Measurements from ENCODE around the gene RPTOR.
"Not testable (repeated sequence)": the region's sequence is repeated elsewhere in the genome, so short reads cannot be mapped to it uniquely, and the experiment has no call there.

Gene RPTOR

DNA sequence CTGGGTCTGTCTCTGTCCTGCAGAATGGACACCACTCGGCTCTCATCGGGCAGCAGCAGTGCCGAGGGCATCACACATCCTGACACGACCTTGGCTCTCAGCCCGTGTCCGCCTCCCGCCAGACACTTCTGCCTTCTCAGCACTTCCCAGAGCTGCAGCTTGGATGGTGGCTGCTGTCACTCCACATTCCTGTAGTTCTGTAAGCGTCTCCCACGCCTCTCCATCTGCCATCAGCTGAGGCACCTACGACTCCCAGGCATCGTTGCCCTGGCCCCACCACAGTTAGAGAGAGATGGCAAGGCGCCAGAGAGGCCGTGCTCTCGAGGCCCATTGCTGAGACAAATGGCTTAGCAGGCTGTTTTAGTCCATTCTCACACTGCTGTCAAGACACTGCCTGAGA is 251.1 kb downstream of the RPTOR start:
- DNase-seq (ENCODE audit: low read depth in 2 of 2) = no peak

DNA sequence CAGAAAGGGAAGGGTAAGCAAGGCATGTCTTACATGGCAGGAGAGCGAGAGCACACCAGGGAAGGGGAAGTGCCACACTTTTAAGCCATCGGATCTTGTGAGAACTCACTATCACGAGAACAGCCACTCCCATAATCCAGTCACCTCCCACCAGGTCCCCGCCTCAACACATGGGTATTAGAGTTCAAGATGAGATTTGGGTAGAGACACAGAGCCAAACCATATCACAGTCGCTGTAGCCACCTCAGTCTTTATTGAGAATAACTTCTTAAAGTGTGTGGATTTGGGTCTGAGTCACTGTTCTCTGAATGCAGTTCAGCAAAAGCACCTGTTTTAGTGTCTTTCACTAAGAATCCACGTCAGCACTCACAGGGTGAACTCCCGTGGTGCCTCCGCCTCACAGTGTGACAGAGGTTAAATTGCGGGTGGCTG is 251.8 kb downstream of the RPTOR start:
- no peak for DNase-seq (ENCODE audit: low read depth in 2 of 2)

DNA sequence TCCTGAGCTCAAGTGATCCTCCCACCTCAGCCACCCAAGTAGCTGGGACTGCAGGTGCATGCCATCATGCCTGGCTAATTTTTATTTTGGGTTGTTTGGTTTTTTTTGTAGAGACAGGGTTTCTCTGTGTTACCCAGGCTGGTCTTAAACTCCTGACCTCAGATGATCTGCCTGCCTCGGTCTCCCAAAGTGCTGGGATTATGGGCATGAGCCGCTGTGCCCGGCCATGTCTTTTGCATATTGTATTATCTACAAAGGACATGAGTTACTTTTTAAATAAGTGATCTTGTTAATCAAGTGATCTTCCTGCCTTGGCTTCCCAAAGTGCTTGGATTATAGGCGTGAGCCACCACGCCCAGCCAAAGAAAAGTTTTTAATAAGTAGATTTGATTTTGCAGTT is 252.6 kb downstream of the RPTOR start:
- not testable (repeated sequence) for DNase-seq (ENCODE audit: low read depth in 2 of 2)

DNA sequence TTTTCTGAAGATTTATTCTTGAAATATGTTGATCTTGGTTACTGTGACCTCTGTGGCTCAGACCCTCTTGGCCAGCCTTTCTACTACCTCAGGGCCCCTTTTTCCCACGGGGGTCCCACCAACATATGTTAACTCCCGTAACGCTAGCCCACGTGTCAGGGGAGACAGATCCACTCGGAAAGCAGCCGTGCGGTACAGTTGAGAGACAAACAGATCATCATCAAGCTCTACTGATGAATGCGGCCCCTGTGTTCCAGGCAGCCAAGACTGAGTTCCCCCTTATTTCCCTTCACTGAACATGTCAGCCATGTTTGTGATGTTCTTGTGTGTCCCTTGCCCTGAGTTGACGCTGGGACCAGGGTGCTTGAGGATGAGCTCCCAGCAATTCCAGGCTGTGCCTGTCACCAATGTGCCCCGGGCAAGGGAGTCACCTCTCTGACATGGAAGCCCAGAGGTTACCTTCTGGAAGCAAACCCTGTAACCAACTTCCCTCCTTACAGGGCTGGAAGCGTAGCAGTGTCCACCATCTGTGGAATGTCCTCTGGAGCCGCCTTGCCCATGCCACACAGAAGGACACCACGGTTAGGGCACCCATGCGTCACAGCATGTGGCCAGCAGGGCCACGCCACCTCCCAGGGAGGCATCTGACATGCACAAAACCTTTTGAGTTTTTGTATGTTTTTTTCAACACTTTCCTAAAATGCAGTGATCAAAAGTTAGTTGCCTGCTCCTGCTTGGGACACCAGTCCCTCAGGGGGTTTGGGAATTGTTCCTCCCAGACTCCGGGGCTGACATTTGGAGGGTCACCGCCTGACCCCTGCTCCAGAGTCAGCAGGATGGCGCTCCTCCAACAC is 253.3 kb downstream of the RPTOR start:
- no peak for DNase-seq (ENCODE audit: low read depth in 2 of 2)

DNA sequence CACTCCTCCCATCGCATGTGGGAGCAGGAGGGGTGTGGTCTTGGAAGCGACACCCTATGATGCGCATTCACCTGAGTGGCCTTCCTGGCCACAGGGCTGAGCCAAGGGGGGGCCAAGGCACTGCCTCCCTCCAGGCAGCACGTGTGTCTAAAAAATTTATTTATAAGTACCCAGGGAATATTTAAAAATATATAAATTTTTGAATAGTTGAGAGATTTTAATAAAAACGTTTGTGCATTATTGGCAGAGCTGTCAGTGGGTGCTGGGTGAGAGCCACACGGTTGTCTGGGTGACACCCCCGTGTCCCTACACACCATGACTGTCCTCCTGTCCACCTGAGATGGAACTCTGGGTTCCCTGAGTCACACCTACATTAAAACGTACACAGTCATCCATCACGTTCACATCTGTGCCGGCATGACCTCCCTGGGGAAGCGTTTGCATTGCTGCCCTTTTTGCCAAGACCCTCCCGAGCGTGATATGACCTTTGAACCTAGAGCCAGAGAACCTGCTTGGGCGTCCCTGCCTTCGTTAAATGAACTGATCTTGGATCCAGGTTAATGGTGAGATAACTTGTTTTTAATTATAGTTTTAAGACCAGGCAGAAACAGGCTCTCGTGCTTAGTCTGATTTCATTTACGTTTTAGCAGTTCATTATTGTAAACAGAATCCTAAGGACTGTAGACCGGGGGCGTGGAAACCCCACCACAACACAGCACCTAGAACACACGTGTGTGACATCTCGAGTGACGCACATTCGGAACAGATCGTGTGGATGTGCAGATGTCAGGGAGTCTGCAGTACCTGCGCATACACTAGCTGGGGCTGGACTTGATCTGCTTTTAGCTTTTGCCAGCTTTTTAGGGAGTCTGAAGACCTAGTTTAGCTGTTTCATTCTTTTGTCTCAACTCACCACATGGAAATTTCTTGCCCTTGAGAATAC is 254.2 kb downstream of the RPTOR start:
- DNase-seq (ENCODE audit: low read depth in 2 of 2) = no peak

DNA sequence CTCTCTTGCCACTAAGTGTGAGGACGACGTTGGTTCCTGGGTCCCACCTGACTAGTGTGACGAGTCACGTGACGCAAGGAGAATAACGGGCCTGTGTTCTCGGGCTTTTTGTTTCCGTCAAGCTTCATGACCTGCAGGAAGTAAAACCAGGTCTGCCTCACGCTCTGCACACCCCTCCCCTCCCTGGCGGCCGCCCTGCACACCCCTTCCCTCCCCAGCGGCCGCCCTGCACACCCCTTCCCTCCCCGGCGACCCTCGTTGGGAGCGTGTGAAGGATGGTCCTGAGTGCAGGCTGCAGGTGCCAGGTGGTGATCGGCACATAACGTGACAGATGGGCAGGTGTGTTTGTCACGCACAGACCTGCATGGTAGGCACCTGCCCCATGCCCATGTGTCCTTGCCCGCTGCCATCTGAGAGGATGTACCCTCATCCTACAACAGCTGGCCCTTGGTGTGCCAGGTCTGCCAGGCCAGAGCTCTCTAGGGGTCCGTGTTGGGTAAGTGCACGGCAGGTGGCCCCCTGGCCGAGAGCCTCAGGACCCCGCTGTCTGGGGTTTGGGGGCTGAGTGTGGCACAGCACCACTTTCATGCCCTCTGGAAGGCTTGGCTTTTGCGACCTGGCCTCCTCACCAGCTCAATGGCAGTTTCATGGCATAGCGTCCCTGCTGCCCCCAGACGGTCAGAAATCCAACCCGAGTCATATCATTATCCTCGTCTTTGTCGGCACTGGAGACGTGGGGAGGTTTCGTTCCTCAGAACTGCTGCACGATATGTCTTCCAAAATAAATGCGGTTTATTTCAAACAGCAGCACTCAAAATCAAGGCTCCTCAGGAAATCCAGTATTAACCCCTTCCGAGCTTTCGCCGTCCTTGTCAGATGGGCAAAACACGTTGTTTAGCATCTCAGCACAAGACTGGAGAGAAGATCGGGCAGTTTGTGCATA is 255.2 kb downstream of the RPTOR start:
- no peak for DNase-seq (ENCODE audit: low read depth in 2 of 2)

DNA sequence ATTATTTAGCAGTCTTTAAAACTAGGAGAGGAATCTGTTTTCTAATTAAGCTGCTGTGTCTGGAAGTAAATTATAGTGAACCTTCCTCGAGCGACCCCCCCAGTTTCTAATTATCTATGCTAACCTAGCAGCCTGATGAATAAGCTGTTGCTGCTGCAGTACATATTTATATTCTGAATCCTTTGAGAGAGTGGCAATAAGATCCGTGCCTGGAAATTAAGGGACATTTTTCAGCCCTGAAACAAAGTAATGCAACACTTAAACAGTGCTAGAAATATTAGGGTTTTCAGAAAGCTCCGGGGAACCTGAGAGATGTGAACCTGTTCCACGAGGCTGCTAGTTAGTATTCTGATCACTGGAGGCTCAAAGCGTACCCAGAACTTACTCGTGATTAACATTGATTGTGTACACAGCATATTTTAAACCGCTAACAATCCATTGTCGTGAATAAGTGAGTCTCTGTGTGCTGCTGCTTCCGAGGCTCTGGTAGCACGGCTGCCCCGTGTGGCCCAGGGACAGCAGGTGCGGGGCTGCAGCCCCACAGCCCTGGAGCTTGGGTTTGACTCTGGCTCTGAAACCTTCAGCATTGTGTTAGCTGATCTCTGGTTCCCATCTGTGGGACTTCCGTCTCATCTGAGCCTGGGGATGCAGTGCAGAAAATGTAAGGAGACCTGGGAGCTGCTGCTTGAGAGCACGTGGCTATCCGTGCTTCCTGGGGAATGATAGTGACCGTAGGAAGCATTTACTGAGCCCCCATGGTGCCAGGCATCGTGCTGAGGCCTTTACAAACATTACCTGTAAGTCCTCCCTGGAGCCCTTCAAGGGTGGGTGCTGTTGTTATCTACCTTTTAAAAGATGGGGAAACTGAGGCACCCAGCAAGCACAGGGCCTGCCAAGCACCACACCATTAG is 256.1 kb downstream of the RPTOR start:
- no peak for DNase-seq (ENCODE audit: low read depth in 2 of 2)

DNA sequence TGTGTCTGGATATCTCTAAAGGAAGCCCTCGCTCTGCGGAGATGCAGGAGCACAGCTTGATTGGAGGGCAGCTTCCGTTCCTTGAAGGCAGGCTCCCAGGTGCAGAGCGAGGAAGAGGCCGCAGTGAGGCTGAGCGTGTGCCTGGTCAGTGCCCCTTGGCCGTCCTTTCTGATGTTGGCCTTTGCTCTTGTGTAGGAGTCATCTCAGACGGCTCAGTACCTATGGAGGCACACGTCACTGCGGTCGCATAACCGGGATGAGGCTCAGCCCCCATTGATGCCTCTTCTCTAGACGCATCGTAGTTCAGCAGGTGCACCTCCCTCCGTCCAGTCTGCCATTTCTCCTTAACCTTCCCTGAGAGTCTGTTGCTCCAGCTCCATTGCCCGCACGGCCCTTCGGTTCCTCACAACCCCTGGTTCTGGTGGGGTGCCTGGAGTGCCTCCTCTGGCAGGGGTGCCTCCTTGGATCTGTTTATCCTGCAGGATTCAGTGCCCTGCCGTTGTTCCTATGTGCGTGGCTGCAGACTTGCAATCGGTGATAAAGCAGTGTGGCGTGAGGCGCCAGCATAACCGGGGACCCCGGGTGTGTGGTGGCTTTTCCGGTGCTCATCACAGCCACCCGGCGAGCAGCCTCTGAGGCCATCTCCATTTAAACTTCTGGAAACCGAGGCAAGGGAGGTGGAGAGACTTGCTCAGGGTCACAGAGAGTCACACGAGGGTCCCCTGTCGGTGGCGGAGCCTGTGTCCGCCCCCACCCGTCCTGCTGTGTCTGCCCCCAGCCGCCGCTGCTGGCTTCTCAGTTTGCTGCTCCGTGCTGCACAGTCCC is 258.2 kb downstream of the RPTOR start:
- no peak for DNase-seq (ENCODE audit: low read depth in 2 of 2)

DNA sequence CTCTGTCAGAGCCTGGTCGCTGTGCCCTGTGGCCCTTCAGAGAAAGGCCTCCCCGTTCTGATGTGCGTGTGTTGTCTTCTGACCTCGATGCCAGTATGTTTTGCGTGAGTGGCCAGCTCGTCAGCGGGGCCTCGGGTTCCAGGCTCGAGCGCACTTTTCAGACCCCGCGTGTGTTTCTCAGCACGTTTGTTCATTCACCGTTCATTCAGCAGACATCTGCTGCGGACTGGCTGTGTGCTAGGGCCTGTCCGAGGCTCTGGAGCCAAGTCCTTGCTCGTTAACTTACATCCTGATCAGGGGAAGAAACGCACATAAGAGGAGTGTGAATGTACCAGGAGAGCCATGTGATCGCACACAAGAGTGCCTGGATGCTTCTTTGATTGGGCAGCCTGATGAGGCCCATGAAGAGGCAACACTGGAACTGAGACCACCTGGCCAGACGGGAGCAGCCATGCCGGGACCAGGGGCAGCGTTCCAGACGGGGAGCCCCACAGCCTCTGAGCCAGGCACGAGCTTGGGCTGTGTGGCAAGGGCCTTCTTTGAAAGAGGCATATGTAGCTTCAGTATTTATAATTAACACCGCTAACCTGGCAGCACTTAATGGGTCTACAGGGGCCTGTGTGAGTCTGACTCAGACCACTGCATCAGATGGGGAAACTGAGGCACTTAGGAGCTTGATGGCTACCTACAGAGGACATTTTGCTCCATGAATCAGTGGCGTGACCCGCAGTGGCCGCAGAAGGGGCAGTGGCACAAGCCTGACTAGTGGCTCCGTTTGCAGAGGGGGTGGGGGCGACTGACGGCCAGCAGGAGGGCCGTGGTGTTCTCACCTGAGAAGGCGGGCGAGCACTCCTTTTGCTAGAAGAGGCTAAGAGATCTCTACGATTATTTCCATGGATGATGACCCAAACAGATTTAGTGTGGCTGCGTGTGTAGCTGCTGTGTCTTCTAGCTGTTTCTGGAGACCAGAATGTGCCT is 259.1 kb downstream of the RPTOR start:
- no peak for DNase-seq (ENCODE audit: low read depth in 2 of 2)

DNA sequence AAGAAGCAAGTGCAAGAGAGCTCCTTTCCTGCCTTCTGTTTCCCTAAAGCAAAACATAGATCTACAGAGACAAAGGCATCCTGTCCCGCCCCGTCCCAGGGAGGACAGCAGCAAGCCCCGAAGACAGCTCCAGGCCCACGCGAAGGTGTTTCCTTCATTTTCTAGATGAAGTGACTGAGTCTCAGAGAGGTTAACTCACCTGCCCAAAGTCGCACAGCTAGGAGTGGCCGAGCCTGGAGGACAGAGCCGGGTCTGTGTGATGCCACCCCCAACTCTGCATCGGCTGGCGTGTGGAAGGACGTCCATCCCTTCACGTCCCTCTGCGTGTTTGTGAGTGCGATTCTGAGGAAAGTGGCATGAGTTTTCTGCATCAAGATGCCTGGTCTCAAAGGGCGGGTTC is 259.8 kb downstream of the RPTOR start:
- DNase-seq (ENCODE audit: low read depth in 2 of 2) = no peak

DNA sequence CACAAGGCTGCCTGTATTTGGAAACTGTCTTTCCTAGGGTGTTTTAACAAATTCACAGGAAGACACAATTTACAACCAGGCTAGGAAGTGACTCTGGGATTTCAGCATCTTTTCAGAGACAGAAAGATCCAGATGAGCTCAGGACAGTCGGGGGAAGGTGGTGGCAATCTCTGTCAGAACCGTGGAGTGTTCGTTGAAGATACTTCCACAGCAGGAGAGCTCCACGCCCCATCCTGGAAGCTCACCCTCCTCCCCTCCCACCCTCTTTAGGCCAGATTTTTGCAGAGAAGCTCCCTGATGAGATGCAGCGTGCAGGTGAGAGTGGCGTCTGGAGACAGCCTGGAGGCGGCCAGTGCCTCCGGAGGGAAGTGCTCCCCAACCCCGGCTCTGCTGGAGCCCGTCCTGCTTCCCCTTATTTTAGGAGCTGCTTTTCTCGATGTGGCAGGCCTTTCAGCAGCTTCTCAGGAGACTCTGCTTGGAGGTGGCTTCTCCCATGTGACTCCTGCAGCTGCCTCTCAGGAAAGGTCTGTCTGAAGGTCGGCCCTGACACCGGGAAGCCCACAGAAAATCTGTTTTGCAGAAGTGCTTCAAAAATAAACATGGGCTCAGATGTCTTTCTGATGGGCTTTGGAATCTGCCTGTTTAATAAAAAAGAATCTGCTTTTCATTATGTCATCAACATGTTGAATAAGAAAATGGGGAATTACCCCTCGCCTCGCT is 260.6 kb downstream of the RPTOR start:
- no peak for DNase-seq (ENCODE audit: low read depth in 2 of 2)

DNA sequence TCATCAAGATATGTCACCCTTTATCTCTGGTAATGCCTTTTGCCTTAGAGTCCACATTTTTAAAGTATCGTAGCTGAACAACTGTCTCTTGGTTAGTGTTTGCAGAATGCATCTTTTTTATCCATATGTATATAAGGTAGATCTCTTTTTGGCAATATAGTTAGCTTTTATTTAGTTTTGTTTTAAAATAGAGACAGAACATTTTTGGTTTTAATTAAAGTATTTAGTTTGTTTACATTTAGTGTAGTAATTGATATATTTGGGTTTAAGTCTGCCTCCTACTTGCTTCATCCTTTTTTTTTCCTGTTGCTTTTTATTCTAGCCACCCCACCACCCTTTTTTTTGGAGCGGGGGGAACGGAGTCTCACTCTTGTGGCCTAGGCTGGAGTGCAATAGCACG is 262.4 kb downstream of the RPTOR start:
- no peak for DNase-seq (ENCODE audit: low read depth in 2 of 2)

DNA sequence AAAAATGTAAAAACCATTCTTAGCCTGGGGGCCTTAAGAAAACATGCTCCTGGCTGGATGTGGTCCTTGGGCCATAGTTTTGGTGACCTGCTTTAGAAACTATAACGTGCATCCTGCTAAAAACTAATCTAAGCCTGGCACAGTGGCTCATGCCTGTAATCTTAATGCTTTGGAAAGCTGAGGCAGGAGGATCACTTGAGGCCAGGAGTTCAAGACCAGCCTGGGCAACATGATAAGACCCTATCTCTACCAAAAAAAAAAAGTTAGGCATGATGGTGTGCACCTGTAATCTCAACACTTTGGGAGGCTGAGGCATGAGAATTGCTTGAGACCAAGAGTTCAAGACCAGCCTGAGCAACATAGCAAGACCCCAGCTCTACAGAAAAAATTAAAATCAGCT is 263.2 kb downstream of the RPTOR start:
- no peak for DNase-seq (ENCODE audit: low read depth in 2 of 2)

DNA sequence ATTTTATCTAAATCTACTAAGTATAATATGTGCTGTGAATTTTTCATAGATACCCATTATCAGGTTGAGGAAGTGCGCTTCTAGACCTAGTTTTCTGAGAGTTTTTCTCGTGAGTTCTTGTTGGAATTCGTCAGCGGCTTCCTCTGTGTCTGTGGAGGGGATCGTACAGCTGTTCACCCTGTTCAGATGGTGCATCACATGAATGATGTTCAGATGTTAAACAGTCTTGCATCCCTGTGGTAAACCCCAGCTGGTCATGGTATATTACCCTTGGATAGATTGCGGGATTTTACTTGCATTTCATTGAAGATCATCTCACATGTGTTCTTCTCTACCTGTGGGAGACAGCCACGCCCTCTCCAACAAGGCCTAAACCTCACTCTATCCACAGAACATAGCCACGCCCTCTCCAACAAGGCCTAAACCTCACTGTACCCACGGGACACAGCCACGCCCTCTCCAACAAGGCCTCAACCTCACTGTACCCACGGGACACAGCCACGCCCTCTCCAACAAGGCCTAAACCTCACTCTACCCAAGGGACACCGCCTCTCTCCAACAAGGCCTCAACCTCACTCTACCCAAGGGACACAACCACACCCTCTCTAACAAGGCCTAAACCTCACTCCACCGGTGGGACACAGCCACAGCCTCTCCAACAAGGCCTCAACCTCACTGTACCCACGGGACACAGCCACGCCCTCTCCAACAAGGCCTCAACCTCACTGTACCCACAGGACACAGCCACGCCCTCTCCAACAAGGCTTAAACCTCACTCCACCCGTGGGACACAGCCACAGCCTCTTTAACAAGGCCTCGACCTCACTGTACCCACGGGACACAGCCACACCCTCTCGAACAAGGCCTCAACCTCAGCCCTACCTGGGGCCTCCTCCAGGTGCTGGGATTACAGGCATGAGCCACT is 266.8 kb downstream of the RPTOR start:
- DNase-seq (ENCODE audit: low read depth in 2 of 2) = no peak

DNA sequence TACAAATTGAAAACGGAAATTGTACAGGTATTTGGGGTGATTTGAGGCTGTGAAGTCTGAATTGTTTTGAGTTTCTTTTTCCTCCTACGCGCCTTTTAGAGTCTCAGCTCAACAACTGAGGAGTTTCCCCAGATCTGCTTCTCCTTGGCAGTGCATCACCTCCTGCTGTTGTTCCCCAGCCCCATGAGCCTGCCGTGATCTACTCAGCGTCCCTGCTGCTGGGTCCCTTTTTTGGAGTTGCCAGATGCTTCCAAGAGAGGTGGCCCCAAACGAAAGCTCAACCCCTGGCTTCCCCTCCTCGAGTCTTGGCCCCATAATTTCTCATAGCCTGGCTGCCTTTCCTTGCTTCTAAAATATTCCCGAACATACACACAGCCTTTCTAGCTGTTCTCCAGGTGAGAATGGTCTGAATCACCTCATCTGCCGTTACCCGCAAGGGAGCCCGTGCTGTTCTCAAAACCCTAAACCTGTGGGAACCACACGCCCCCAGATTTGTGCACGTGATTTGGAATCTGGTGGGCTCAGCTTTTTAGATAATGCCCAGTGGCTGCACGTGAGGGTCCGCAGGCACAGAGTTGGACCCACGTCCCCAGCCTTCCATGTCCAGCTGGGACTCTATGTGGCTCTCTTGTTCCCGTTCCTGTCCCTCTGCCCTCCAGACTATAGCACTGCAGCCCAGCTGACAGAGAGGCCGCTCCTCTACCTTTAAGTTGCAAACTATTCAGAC is 267.9 kb downstream of the RPTOR start:
- DNase-seq (ENCODE audit: low read depth in 2 of 2) = no peak

DNA sequence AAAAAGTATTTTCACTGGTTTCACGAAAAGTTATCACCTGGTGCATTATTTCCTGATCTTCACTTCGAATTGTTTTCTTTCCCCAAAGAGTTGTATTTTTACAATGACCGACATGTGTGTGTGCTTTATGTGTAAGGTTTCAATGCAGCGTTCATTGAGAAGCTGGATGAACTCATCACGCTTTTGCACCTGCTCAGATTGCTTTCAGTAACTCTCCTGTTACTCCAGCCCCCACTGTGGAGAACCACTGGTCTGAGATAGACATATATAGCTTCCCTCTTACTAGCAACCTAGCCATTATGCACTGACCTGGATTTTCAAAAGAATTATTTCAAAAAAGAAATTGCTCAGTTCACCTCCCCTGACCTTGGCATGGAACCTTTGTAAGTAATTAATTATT is 268.7 kb downstream of the RPTOR start:
- no peak for DNase-seq (ENCODE audit: low read depth in 2 of 2)
